Measurements from ENCODE around the gene MDH1. TPM values are rescaled to one million over a fixed set of nuclear protein-coding genes. Genes with fewer than 3 reads are reported as not detected.
"Not testable (repeated sequence)": the region's sequence is repeated elsewhere in the genome, so short reads cannot be mapped to it uniquely, and the experiment has no call there.

The MDH1 gene
- total RNA-seq, 4 donors from 2014 or later: 100 to 148 (median 121) TPM

DNA sequence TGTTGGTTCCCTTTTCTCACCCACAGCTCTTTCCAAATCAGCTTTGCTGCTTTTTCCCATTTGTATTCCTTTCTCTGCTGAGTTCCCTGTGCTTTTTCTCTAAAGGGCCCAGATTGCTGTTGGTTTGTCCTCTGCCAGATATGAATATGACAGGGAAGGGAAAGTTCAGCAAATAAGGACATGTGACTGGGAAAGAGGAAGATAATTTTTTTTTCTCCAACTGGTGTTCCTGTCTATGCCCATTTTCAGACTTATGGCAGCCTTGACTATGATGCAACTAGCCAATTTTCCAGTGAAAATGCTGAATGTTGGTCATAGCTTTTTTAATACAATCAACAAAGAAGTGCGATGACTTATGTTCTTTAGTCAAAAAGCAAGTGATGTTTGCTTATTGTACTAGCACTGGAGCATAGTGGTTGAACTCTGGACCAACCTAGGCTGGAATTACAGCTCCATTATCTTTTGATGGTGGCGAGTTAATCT, 7.7 kb downstream of the MDH1 start:
- H3K9me3 ChIP-seq: no peaks in the 10 kb centered on the region
- H3K4me3 ChIP-seq: no peak overlapping the region
- TF ChIP-seq EP300 (IDR thresholded peaks at IDR 0.05): peak in 1 of 2 donors; percentile 32
- no peak for TF ChIP-seq POLR2A (IDR thresholded peaks at IDR 0.05)
- TF ChIP-seq, protein P1, sequence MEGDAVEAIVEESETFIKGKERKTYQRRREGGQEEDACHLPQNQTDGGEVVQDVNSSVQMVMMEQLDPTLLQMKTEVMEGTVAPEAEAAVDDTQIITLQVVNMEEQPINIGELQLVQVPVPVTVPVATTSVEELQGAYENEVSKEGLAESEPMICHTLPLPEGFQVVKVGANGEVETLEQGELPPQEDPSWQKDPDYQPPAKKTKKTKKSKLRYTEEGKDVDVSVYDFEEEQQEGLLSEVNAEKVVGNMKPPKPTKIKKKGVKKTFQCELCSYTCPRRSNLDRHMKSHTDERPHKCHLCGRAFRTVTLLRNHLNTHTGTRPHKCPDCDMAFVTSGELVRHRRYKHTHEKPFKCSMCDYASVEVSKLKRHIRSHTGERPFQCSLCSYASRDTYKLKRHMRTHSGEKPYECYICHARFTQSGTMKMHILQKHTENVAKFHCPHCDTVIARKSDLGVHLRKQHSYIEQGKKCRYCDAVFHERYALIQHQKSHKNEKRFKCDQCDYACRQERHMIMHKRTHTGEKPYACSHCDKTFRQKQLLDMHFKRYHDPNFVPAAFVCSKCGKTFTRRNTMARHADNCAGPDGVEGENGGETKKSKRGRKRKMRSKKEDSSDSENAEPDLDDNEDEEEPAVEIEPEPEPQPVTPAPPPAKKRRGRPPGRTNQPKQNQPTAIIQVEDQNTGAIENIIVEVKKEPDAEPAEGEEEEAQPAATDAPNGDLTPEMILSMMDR (IDR thresholded peaks at IDR 0.05): no peak
- H3K27ac ChIP-seq: no peak overlapping the region
- no peak for DNase-seq (ENCODE audit: low spot score in 2 of 2)
- H3K4me1 ChIP-seq: peaks cover 0 to 12% (median 0%) of the 10 kb centered on the region in 4 donors
- H3K36me3 ChIP-seq: peaks cover 0 to 61% (median 8%) of the 10 kb centered on the region in 3 donors
- 93 to 98% methylated on average over 2 of the region's 2 CpGs for WGBS, 2 donors
- H3K27me3 ChIP-seq: no peaks in the 10 kb centered on the region

DNA sequence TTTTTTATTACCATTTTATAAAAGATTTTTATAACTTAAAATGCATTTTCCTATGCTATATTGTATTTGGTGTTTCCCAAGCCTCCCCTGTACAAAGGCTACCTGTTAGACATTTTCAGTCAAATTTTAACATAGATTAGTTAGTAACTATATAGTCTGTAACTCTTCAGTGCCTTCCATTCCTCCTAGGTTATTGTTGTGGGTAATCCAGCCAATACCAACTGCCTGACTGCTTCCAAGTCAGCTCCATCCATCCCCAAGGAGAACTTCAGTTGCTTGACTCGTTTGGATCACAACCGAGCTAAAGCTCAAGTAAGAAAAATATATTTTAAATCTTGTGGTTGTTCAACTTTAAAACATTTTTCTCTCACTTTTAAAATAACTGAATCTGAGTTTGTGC, 10.2 kb downstream of the MDH1 start:
- Histone ChIP-seq H3K4me3 (no peak overlapping the region), H3K36me3 (peaks cover 0 to 67% (median 8%) of the 10 kb centered on the region in 3 donors), H3K27ac (no peak overlapping the region), H3K4me1 (peaks cover 0 to 1% (median 0%) of the 10 kb centered on the region in 4 donors), H3K27me3 (no peaks in the 10 kb centered on the region), H3K9me3 (no peaks in the 10 kb centered on the region)
- 67 to 74% methylated on average over 2 of the region's 2 CpGs for WGBS, 2 donors
- DNase-seq (ENCODE audit: low spot score in 2 of 2): no peak
- no peak for TF ChIP-seq POLR2A (IDR thresholded peaks at IDR 0.05)
- TF ChIP-seq, protein P1 (IDR thresholded peaks at IDR 0.05): no peak
- no peak for TF ChIP-seq EP300 (IDR thresholded peaks at IDR 0.05)

DNA sequence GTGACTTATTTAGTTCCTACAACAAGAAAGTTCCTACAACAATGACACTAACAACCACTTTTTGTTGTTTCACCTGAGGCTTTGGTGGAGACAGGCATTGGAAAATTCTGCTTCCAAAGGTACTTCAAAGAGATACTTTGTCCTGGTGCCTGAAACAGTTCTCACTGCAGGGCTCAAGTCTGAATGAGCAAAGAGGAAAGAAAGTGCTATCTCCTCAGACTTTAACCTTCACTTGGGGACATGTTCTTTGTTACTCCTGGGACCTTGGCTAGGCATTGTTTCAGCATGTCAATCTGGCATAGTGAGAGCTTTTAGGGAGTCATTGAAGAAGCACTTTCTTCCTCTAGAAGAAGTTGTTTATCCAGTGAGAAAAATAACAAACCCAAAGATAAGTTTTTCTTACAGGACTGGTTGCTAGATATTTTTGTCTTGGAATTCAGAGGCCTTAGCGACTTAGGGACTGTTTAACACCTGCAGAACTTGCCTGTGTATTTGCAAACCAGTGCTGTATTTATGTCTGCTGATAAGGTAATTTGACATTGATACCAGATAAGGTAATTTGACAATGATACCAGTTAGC, 12.2 kb downstream of the MDH1 start:
- no peaks in the 10 kb centered on the region for H3K4me1 ChIP-seq
- H3K9me3 ChIP-seq: no peaks in the 10 kb centered on the region
- H3K27me3 ChIP-seq: no peaks in the 10 kb centered on the region
- DNase-seq (ENCODE audit: low spot score in 2 of 2): no peak
- H3K36me3 ChIP-seq: peaks cover 8 to 70% (median 8%) of the 10 kb centered on the region in 3 donors
- H3K4me3 ChIP-seq: no peak overlapping the region
- no peak for TF ChIP-seq EP300 (IDR thresholded peaks at IDR 0.05)
- WGBS, 2 donors: 97 to 100% methylated on average over 1 of the region's 1 CpG
- no peak overlapping the region for H3K27ac ChIP-seq

DNA sequence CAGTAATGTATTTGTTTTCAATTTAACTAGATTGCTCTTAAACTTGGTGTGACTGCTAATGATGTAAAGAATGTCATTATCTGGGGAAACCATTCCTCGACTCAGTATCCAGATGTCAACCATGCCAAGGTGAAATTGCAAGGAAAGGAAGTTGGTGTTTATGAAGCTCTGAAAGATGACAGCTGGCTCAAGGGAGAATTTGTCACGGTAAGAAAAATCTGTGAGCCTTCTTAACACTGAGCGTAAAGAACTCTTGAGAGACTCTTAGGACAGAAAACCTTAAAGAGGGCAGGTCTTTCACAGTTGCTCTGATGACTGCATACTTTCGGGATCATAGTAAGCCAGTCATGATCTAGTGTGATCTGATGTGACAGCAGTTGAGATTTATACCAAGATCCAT, 15.9 kb downstream of the MDH1 start:
- Histone ChIP-seq H3K4me3 (no peak overlapping the region), H3K4me1 (no peaks in the 10 kb centered on the region), H3K27ac (no peak overlapping the region), H3K9me3 (no peaks in the 10 kb centered on the region), H3K36me3 (peaks cover 8 to 82% (median 12%) of the 10 kb centered on the region in 3 donors), H3K27me3 (no peaks in the 10 kb centered on the region)
- 81 to 91% methylated on average over 4 of the region's 4 CpGs for WGBS, 2 donors
- TF ChIP-seq EP300 (IDR thresholded peaks at IDR 0.05) (no peak), POLR2A (IDR thresholded peaks at IDR 0.05) (no peak)
- TF ChIP-seq, protein P1 (IDR thresholded peaks at IDR 0.05): no peak
- no peak for DNase-seq (ENCODE audit: low spot score in 2 of 2)

DNA sequence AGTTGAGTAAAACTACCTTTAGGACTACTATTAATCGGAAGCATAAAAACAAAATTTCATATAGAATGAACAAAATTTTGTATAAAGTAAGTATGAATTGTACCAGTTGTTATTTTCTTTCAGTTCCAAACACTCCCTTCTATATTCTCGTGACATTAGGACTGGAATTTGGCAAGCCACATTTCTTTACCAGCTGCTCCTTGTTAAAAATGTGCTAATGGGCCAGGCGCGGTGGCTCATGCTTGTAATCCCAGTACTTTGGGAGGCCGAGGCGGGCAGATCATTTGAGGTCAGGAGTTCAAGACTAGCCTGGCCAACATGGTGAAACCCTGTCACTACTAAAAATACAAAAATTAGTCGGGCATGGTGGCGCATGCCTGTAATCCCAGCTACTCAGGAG, 20.1 kb downstream of the MDH1 start:
- H3K4me3 ChIP-seq; H3K27me3 ChIP-seq; DNase-seq (ENCODE audit: low spot score in 2 of 2); H3K4me1 ChIP-seq; H3K9me3 ChIP-seq; H3K27ac ChIP-seq: not testable (repeated sequence)
- WGBS, 2 donors: 63 to 78% methylated on average over 8 of the region's 8 CpGs
- H3K36me3 ChIP-seq: peaks cover 0 to 47% (median 12%) of the 10 kb centered on the region in 3 donors

DNA sequence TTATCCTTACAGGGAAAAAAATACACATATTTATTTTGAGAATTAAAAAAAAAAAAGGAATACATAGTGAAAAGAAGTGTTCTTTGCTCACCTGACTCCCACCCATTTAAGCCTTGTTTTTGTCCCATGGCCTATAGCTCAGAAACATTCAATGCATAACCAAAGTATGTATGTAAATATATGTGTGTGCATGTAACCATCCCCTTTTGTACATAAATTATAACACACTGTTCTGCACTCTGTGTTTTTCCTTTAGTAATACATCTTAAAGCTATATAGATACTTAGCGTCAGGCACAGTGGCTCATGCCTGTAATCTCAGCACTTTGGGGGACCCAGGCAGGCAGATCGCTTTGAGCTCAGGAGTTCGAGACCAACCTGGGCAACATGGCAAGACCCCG, 21.8 kb downstream of the MDH1 start:
- Histone ChIP-seq H3K27me3 (no peaks in the 10 kb centered on the region), H3K4me3 (no peak overlapping the region), H3K36me3 (peaks cover 0 to 31% (median 5%) of the 10 kb centered on the region in 3 donors), H3K27ac (no peak overlapping the region), H3K9me3 (no peaks in the 10 kb centered on the region), H3K4me1 (no peaks in the 10 kb centered on the region)
- DNase-seq (ENCODE audit: low spot score in 2 of 2): no peak
- TF ChIP-seq EP300 (IDR thresholded peaks at IDR 0.05) (no peak), POLR2A (IDR thresholded peaks at IDR 0.05) (no peak)
- TF ChIP-seq, protein P1 (IDR thresholded peaks at IDR 0.05): no peak
- 96 to 99% methylated on average over 4 of the region's 4 CpGs for WGBS, 2 donors
